Aorta (tissue), 5 donors: Measurements from ENCODE around the gene RPS3. TPM values are rescaled to one million over a fixed set of nuclear protein-coding genes. Genes with fewer than 3 reads are reported as not detected.
"Not testable (repeated sequence)": the region's sequence is repeated elsewhere in the genome, so short reads cannot be mapped to it uniquely, and the experiment has no call there.

Experiments used
- ATAC-seq: fragments of 200-7000 bp; cut with Tn5 transposase; one replicate; pipeline ENCODE4 v1.9.1; 2022; ENCODE audit warnings: moderate library complexity; ENCODE audit not compliant: low FRiP score
- DNase-seq, 2 donors: peaks; one replicate each; pipeline ENCODE4 v3.0.0-alpha.2; 2020
- H3K27ac ChIP-seq, 2 donors: one replicate each; pipeline ENCODE4 v1.5.1; 2013; ENCODE audit warnings: low read length in 2 of 2, mild to moderate bottlenecking in 2 of 2, moderate library complexity in 2 of 2, control low read depth in 1 of 2, inconsistent platforms in 1 of 2, low read depth in 1 of 2
- H3K27me3 ChIP-seq, 2 donors: one replicate each; pipeline ENCODE4 v1.6.1; 2013; ENCODE audit warnings: control low read depth in 1 of 2, low read length in 1 of 2, mild to moderate bottlenecking in 1 of 2, moderate library complexity in 1 of 2; ENCODE audit not compliant: insufficient read depth in 2 of 2, control insufficient read depth in 1 of 2
- H3K36me3 ChIP-seq, 2 donors: one replicate each; pipeline ENCODE4 v1.6.1; 2013; ENCODE audit warnings: control low read depth in 1 of 2, low read length in 1 of 2, mild to moderate bottlenecking in 1 of 2; ENCODE audit not compliant: insufficient read depth in 2 of 2, control insufficient read depth in 1 of 2
- H3K4me1 ChIP-seq, 2 donors: one replicate each; pipeline ENCODE4 v1.6.1; 2013; ENCODE audit warnings: low read length in 2 of 2, control low read depth in 1 of 2, mild to moderate bottlenecking in 1 of 2, moderate library complexity in 1 of 2; ENCODE audit not compliant: insufficient read depth in 2 of 2, control insufficient read depth in 1 of 2
- H3K4me3 ChIP-seq, 2 donors: one replicate each; pipeline ENCODE4 v1.5.1; 2013; ENCODE audit warnings: low read length in 2 of 2, control low read depth in 1 of 2, mild to moderate bottlenecking in 1 of 2
- H3K9me3 ChIP-seq: one replicate; pipeline ENCODE4 v1.6.1; 2013; ENCODE audit warnings: mild to moderate bottlenecking, low read length; ENCODE audit not compliant: control insufficient read depth
- WGBS, 2 donors: extraction: QIAGEN DNeasy Blood & Tissue Kit; methylation state at CpG; one replicate each; pipeline ENCODE4 v1.1.7; 2013; 5-methylcytosine and 5-hydroxymethylcytosine counted together
- intact Hi-C, 2 donors: fragments of 100-400 bp; cut with DNase I; formaldehyde crosslinking; loops; one replicate each; pipeline versions ENCODE4 v1.14.2 to v1.15.0; 2022
- polyA plus RNA-seq, 2 donors: library from polyadenylated mRNA; stranded (reverse); fragments of 200-250 nt; gene quantifications; one replicate each; pipeline ENCODE4 v1.2.3, GENCODE V29; 2013
- total RNA-seq, 2 donors: library from RNA; stranded (reverse); fragmentation: NEBNext Ultra II Directional; extraction: Animal tissue kit (Norgen Biotek cat#: 25700); gene quantifications; one replicate each; pipeline ENCODE4 v1.2.1, GENCODE V29; 2021
- donor health status: healthy with polysubstance abuse.
- donor health status: Bipolar disorder and iron deficiency.
- donor health status: DM: no; HTN: no; CAD: no.
- donor health status: DM: no; HTN: no; CAD: no.
- donor health status: DM: yes; HTN: yes; CAD: no.

RPS3 gene
- total and polyA plus RNA-seq, 4 donors: 1,466 to 3,688 (median 1,894) TPM

GRCh38 chr11:75374646-75375045 is 24.7 kb upstream of the RPS3 start:
- peaks cover 3% of the 10 kb centered on the region for H3K9me3 ChIP-seq
- H3K27ac ChIP-seq: no peak overlapping the region
- no peak for ATAC-seq
- WGBS, 2 donors: 93 to 98% methylated on average over 4 of the region's 4 CpGs
- H3K27me3 ChIP-seq: no peaks in the 10 kb centered on the region
- H3K4me3 ChIP-seq: no peak overlapping the region
- DNase-seq: peak in 1 of 2 donors; percentile 49
- H3K4me1 ChIP-seq: no peaks in the 10 kb centered on the region
- intact Hi-C loops: no loop called here
- H3K36me3 ChIP-seq: no peaks in the 10 kb centered on the region

GRCh38 chr11:75375626-75376025 is 23.7 kb upstream of the RPS3 start:
- H3K4me1 ChIP-seq: no peaks in the 10 kb centered on the region
- intact Hi-C loops: no loop called here
- no peak overlapping the region for H3K27ac ChIP-seq
- H3K4me3 ChIP-seq: no peak overlapping the region
- WGBS, 2 donors: 85 to 88% methylated on average over 8 of the region's 8 CpGs
- no peak for ATAC-seq
- no peaks in the 10 kb centered on the region for H3K27me3 ChIP-seq
- peak in 1 of 2 donors; percentile 40 for DNase-seq
- H3K36me3 ChIP-seq: no peaks in the 10 kb centered on the region
- H3K9me3 ChIP-seq: peaks cover 3% of the 10 kb centered on the region

GRCh38 chr11:75376175-75376574 is 23.1 kb upstream of the RPS3 start:
- no peaks in the 10 kb centered on the region for H3K4me1 ChIP-seq
- WGBS, 2 donors: 83% methylated on average over 9 of the region's 9 CpGs
- H3K4me3 ChIP-seq: no peak overlapping the region
- intact Hi-C loops: no loop called here
- peaks cover 3% of the 10 kb centered on the region for H3K9me3 ChIP-seq
- no peak for ATAC-seq
- H3K27me3 ChIP-seq: no peaks in the 10 kb centered on the region
- peak in 1 of 2 donors; percentile 42 for DNase-seq
- no peaks in the 10 kb centered on the region for H3K36me3 ChIP-seq
- H3K27ac ChIP-seq: no peak overlapping the region

GRCh38 chr11:75378776-75379175 is 20.5 kb upstream of the RPS3 start:
- H3K4me3 ChIP-seq, intact Hi-C loops, H3K9me3 ChIP-seq, H3K27me3 ChIP-seq, H3K36me3 ChIP-seq, DNase-seq, H3K4me1 ChIP-seq, ATAC-seq, H3K27ac ChIP-seq: not testable (repeated sequence)
- 90 to 91% methylated on average over 17 of the region's 17 CpGs for WGBS, 2 donors

- DNase-seq (no peak), ATAC-seq (no peak)
- Histone ChIP-seq H3K4me1 (no peaks in the 10 kb centered on the region), H3K4me3 (no peak overlapping the region), H3K27ac (no peak overlapping the region), H3K27me3 (no peaks in the 10 kb centered on the region), H3K9me3 (no peaks in the 10 kb centered on the region), H3K36me3 (no peaks in the 10 kb centered on the region)
- WGBS, 2 donors: 93 to 95% methylated on average over 2 of the region's 2 CpGs
- intact Hi-C loops: loop anchor here (5.0 to 10.0 kb wide), 2 partner anchors 55 to 98 kb away; no protein-coding TSS in a partner anchor
Observed at GRCh38 chr11:75380245-75380644, 19.1 kb upstream of the RPS3 start.

GRCh38 chr11:75380716-75381420 is 18.4 kb upstream of the RPS3 start:
- Histone ChIP-seq H3K4me3 (no peak overlapping the region), H3K9me3 (no peaks in the 10 kb centered on the region), H3K27me3 (no peaks in the 10 kb centered on the region), H3K4me1 (no peaks in the 10 kb centered on the region), H3K36me3 (no peaks in the 10 kb centered on the region), H3K27ac (no peak overlapping the region)
- intact Hi-C loops: loop anchor here (5.0 to 10.0 kb wide), 2 partner anchors 56 to 99 kb away; no protein-coding TSS in a partner anchor
- DNase-seq: peak in 1 of 2 donors; percentile 51
- ATAC-seq: no peak
- 86% methylated on average over 7 of the region's 7 CpGs for whole genome bisulfite sequencing, 2 donors

GRCh38 chr11:75383246-75383645 is 16.1 kb upstream of the RPS3 start:
- Histone ChIP-seq H3K9me3 (no peaks in the 10 kb centered on the region), H3K27ac (no peak overlapping the region), H3K4me1 (no peaks in the 10 kb centered on the region), H3K36me3 (no peaks in the 10 kb centered on the region), H3K4me3 (no peak overlapping the region), H3K27me3 (no peaks in the 10 kb centered on the region)
- DNase-seq (no peak), ATAC-seq (no peak)
- intact Hi-C loops: loop anchor here (5.0 to 10.0 kb wide), 2 partner anchors 58 to 101 kb away; no protein-coding TSS in a partner anchor
- 77 to 90% methylated on average over 3 of the region's 3 CpGs for WGBS, 2 donors

GRCh38 chr11:75384438-75385080 is 14.8 kb upstream of the RPS3 start:
- peak; percentile 81 to 95 for DNase-seq
- Histone ChIP-seq H3K36me3 (no peaks in the 10 kb centered on the region), H3K9me3 (no peaks in the 10 kb centered on the region), H3K4me1 (no peaks in the 10 kb centered on the region), H3K27ac (no peak overlapping the region), H3K4me3 (no peak overlapping the region), H3K27me3 (no peaks in the 10 kb centered on the region)
- WGBS, 2 donors: 22 to 23% methylated on average over 24 of the region's 24 CpGs
- intact Hi-C loops: loop anchor here (1.0 to 10.0 kb wide), 5 partner anchors 57 to 148 kb away; no protein-coding TSS in a partner anchor
- ATAC-seq: peak; percentile 90
